Stomach (tissue), 4 donors: ENCODE results near the gene ZNF598.
"Not testable (repeated sequence)": the region's sequence is repeated elsewhere in the genome, so short reads cannot be mapped to it uniquely, and the experiment has no call there.

Source experiments
- EP300 ChIP-seq: sonication (generic); formaldehyde crosslinking; IDR thresholded peaks from one replicate; pipeline ENCODE4 v1.6.1; 2017; ENCODE audit warnings: antibody characterized with exemption
- POLR2A ChIP-seq, 4 donors: fragments of 450-650 bp; IDR thresholded peaks; one replicate each; pipeline ENCODE4 v1.6.1; 2016; ENCODE audit warnings: antibody characterized with exemption in 4 of 4, control low read depth in 2 of 4, mild to moderate bottlenecking in 1 of 4, moderate library complexity in 1 of 4
- TF ChIP-seq, protein P1 (sequence below), 7 experiments: fragments of 450-650 bp in 4 of 7; fragments of 200-600 bp in 3 of 7; sonication (generic) in 3 of 7; IDR thresholded peaks; one replicate each; pipeline ENCODE4 v1.5.1; 2016 to 2019; ENCODE audit warnings: antibody characterized with exemption in 7 of 7, control low read depth in 2 of 7, mild to moderate bottlenecking in 1 of 7

DNA sequence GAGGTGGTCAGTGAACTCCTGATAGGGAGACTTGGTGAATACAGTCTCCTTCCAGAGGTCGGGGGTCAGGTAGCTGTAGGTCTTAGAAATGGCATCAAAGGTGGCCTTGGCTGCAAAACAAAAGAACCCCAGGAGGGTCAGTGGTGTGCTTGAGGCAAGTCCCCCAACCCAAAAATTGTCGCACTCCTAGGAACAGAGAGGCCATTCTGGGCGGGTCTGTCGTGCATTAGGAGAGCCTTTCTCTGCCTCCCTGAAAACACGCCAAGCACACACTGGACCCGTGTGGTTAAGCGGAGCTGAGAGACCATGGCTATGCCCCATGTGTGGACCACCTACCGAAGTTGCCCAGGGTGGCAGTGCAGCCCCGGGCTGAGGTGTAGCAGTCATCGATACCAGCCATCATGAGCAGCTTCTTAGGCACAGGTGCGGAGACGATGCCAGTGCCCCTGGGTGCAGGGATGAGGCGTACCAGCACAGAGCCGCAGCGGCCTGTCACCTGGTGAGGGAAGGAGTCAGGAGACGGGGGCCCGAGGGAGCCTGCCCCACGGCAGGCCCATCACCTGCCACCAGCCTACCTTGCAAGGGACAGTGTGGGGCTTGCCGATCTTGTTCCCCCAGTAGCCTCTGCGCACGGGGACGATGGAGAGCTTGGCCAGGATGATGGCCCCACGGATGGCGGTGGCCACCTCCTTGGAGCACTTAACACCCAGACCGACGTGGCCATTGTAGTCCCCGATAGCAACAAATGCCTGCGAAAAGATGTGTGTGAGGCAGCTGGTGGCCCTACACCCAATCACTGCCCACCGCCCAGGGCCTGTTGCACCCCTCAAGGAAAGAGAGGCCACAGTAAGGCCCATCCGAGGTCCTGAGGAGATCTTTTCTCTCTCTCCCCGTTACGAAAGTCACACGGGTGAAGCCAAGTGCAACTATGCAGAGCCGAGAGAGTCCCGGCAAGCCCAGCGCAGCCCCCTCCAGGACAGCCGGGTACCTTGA lies 47.2 kb downstream of the ZNF598 start:
- TF ChIP-seq, protein P1, sequence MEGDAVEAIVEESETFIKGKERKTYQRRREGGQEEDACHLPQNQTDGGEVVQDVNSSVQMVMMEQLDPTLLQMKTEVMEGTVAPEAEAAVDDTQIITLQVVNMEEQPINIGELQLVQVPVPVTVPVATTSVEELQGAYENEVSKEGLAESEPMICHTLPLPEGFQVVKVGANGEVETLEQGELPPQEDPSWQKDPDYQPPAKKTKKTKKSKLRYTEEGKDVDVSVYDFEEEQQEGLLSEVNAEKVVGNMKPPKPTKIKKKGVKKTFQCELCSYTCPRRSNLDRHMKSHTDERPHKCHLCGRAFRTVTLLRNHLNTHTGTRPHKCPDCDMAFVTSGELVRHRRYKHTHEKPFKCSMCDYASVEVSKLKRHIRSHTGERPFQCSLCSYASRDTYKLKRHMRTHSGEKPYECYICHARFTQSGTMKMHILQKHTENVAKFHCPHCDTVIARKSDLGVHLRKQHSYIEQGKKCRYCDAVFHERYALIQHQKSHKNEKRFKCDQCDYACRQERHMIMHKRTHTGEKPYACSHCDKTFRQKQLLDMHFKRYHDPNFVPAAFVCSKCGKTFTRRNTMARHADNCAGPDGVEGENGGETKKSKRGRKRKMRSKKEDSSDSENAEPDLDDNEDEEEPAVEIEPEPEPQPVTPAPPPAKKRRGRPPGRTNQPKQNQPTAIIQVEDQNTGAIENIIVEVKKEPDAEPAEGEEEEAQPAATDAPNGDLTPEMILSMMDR (IDR thresholded peaks at IDR 0.05), result not testable (repeated sequence)
- TF ChIP-seq EP300; POLR2A (IDR thresholded peaks at IDR 0.05): not testable (repeated sequence)
